Keratinocyte (primary cell): ENCODE results near the gene ADAMTSL3. TPM values are rescaled to one million over a fixed set of nuclear protein-coding genes. Genes with fewer than 3 reads are reported as not detected.

Source experiments
- DNase-seq: peaks from one replicate; pipeline ENCODE4 v3.0.0-alpha.2; 2011; ENCODE audit warnings: low read depth, missing footprints, low spot score
- FAIRE-seq: peaks from 2 replicates; lab custom pipeline; 2011; peaks lifted over from hg19 to GRCh38; lab: Jason Lieb, UNC
- H2AFZ ChIP-seq: 2 replicates; pipeline ENCODE4 v1.6.0; 2012; ENCODE audit warnings: low read length, control low read depth, inconsistent platforms; ENCODE audit not compliant: control insufficient read depth
- H3K27ac ChIP-seq: 2 replicates; pipeline ENCODE4 v1.5.1; 2011; ENCODE audit warnings: low read length; ENCODE audit not compliant: control insufficient read depth, insufficient read depth
- H3K27me3 ChIP-seq: 3 replicates; pipeline ENCODE4 v1.6.0; 2011; ENCODE audit warnings: low read length; ENCODE audit not compliant: control insufficient read depth, insufficient read depth; ENCODE audit errors: extremely low read depth
- H3K36me3 ChIP-seq, 2 experiments: 2 replicates in 1 of 2; 3 replicates in 1 of 2; pipeline ENCODE4 v1.5.1; 2011; ENCODE audit warnings: low read length in 2 of 2, mild to moderate bottlenecking in 1 of 2; ENCODE audit not compliant: control insufficient read depth in 2 of 2, insufficient read depth in 2 of 2; ENCODE audit errors: extremely low read depth in 1 of 2
- H3K4me1 ChIP-seq: 3 replicates; pipeline ENCODE4 v1.5.1; 2011; ENCODE audit warnings: low read length; ENCODE audit not compliant: control insufficient read depth, insufficient read depth; ENCODE audit errors: extremely low read depth
- H3K4me2 ChIP-seq: 3 replicates; pipeline ENCODE4 v1.6.0; 2011; ENCODE audit warnings: low read depth, low read length; ENCODE audit not compliant: control insufficient read depth, insufficient read depth; ENCODE audit errors: extremely low read depth
- H3K4me3 ChIP-seq, 3 experiments: fragments of 200-600 bp in 1 of 3; sonication (generic) in 1 of 3; 2 replicates in 2 of 3; 3 replicates in 1 of 3; pipeline ENCODE4 v1.5.1; 2011 to 2016; ENCODE audit warnings: low read length in 3 of 3, mild to moderate bottlenecking in 3 of 3, control low read depth in 2 of 3, inconsistent platforms in 1 of 3, low read depth in 1 of 3, mixed read lengths in 1 of 3, mixed run types in 1 of 3, moderate library complexity in 1 of 3; ENCODE audit not compliant: control insufficient read depth in 2 of 3, insufficient read depth in 2 of 3; ENCODE audit errors: extremely low read depth in 1 of 3
- H3K79me2 ChIP-seq: 2 replicates; pipeline ENCODE4 v1.6.0; 2012; ENCODE audit warnings: low read length; ENCODE audit not compliant: control insufficient read depth, insufficient read depth
- H3K9ac ChIP-seq: 3 replicates; pipeline ENCODE4 v1.6.0; 2011; ENCODE audit warnings: low read length; ENCODE audit not compliant: control insufficient read depth, insufficient read depth; ENCODE audit errors: extremely low read depth
- H3K9me1 ChIP-seq: 3 replicates; pipeline ENCODE4 v1.6.0; 2011; ENCODE audit warnings: low read length; ENCODE audit not compliant: control insufficient read depth, insufficient read depth; ENCODE audit errors: extremely low read depth
- H3K9me3 ChIP-seq: 2 replicates; pipeline ENCODE4 v1.5.1; 2012; ENCODE audit warnings: low read depth, low read length; ENCODE audit not compliant: control insufficient read depth
- H4K20me1 ChIP-seq: 3 replicates; pipeline ENCODE4 v1.6.0; 2011; ENCODE audit warnings: low read length; ENCODE audit not compliant: control insufficient read depth, insufficient read depth; ENCODE audit errors: extremely low read depth
- EZH2 ChIP-seq: IDR thresholded peaks from one replicate; pipeline ENCODE4 v1.6.1; 2012; ENCODE audit warnings: inconsistent platforms, mild to moderate bottlenecking, low read length, moderate library complexity
- dilution Hi-C: fragments of 300-500 bp; cut with MboI; formaldehyde crosslinking; loops from one replicate; pipeline ENCODE4 v1.7.0; 2020; ENCODE audit warnings: low sequenced_read_pairs; ENCODE audit not compliant: extremely low pct_ligation_motif_present
- polyA plus RNA-seq, 5 experiments: library from polyadenylated mRNA; depleted of rRNA in 3 of 5; stranded (reverse) in 3 of 5; stranded (forward) in 1 of 5; unstranded in 1 of 5; fragments of >200 nt; gene quantifications; 1 replicate in 1 of 5; 2 replicates in 3 of 5; 3 replicates in 1 of 5; pipeline versions ENCODE4 v1.2.1 to v1.2.3, GENCODE V29; 2011 to 2012; ENCODE audit warnings: missing spikeins in 2 of 5, low read depth in 1 of 5, low replicate concordance in 1 of 5
- TF ChIP-seq, protein P1 (sequence below), 3 experiments: IDR thresholded peaks in 1 of 3; conservative IDR thresholded peaks in 1 of 3; optimal IDR thresholded peaks in 1 of 3; 2 replicates in 2 of 3; 3 replicates in 1 of 3; pipeline versions ENCODE3 to v1.5.1; 2011; ENCODE audit warnings: low read length in 3 of 3, mild to moderate bottlenecking in 3 of 3, moderate library complexity in 2 of 3, control low read depth in 1 of 3, inconsistent platforms in 1 of 3; ENCODE audit not compliant: insufficient read depth in 2 of 3; ENCODE audit errors: extremely low read depth in 1 of 3

Gene ADAMTSL3
- polyA plus RNA-seq, 1 donor (not counting 4 experiments of a cell fraction or from before 2014, with no cell fraction given) = 0.01 TPM

DNA sequence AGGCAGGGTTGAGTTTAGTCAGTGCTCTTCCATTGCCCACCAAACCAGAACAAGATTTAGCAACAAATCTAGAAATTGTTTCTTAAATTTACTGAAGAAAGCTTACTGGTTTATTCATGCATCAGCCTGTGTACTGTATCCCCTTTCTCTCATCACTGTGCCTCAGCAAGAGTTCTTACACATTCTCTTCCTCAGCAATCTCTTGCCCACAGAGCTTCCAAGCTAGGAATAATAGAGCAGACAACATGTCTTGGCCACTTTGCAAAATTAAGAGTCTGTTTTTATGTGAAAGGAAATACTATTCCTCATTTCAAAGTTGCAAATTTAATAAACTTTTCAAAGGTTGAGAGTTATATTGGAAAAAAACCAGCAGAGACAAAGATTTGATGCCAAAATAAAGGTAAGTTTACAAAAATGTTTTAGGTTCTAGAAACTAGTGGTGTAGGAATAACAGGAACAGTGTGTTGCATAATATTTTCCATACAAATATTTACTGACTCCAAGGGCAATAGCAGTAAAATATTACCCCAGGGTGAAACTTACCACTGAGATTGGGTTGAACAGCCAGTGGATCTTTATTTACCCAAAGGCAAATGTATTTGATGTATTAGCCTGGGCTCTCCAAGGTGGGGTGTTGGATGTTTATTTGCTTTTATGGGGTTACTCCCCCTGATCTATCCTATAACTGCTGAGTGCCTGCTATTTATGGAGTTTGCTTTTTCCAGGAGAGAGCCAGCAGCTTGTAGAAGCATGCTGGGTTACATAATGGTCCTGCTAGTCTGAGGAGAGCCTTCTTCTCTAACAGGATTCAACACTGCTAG is 276.7 kb downstream of the ADAMTSL3 start:
- no peak for DNase-seq
- H3K4me3 ChIP-seq = no peak overlapping the region
- H3K9me3 ChIP-seq = no peaks in the 10 kb centered on the region
- no peak overlapping the region for H3K9ac ChIP-seq
- no peaks in the 10 kb centered on the region for H3K27me3 ChIP-seq
- H3K4me2 ChIP-seq = no peak overlapping the region
- no peaks in the 10 kb centered on the region for H3K36me3 ChIP-seq
- no peak overlapping the region for H2AFZ ChIP-seq
- TF ChIP-seq, protein P1, sequence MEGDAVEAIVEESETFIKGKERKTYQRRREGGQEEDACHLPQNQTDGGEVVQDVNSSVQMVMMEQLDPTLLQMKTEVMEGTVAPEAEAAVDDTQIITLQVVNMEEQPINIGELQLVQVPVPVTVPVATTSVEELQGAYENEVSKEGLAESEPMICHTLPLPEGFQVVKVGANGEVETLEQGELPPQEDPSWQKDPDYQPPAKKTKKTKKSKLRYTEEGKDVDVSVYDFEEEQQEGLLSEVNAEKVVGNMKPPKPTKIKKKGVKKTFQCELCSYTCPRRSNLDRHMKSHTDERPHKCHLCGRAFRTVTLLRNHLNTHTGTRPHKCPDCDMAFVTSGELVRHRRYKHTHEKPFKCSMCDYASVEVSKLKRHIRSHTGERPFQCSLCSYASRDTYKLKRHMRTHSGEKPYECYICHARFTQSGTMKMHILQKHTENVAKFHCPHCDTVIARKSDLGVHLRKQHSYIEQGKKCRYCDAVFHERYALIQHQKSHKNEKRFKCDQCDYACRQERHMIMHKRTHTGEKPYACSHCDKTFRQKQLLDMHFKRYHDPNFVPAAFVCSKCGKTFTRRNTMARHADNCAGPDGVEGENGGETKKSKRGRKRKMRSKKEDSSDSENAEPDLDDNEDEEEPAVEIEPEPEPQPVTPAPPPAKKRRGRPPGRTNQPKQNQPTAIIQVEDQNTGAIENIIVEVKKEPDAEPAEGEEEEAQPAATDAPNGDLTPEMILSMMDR (optimal IDR thresholded peaks at IDR 0.05 in 1 of 3, IDR thresholded peaks at IDR 0.05 in 1 of 3, conservative IDR thresholded peaks at IDR 0.05 in 1 of 3; ENCODE audit: extremely low read depth in 1 of 3, insufficient read depth in 2 of 3, low read length in 3 of 3) = no peak
- no peak for TF ChIP-seq EZH2
- no peak for FAIRE-seq
- H3K27ac ChIP-seq = no peak overlapping the region
- no peaks in the 10 kb centered on the region for H3K4me1 ChIP-seq
- H3K79me2 ChIP-seq = no peaks in the 10 kb centered on the region
- H4K20me1 ChIP-seq = no peaks in the 10 kb centered on the region
- dilution Hi-C loops = no loop called here
- no peaks in the 10 kb centered on the region for H3K9me1 ChIP-seq

DNA sequence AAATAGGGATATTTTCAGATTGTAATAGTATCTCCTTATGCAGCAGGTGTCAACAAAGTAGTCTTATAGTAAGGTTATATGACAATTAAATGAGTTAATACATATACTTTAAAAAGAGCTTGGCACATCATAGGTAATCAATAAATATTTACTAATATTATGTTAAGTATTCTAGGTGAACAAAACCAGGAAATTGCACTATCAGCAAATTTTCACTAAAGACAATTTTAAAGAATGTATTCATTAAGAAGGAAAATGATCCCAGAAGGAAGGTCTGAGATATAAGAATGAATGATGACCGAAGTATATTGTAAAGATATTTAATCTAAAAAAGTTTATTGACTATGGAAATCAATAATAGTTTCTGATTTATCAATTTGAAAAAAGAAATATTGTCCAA is 281.9 kb downstream of the ADAMTSL3 start:
- no peaks in the 10 kb centered on the region for H3K36me3 ChIP-seq
- no peak for DNase-seq
- TF ChIP-seq EZH2 = no peak
- TF ChIP-seq, protein P1 (optimal IDR thresholded peaks at IDR 0.05 in 1 of 3, IDR thresholded peaks at IDR 0.05 in 1 of 3, conservative IDR thresholded peaks at IDR 0.05 in 1 of 3; ENCODE audit: extremely low read depth in 1 of 3, insufficient read depth in 2 of 3, low read length in 3 of 3) = no peak
- no peak overlapping the region for H3K4me2 ChIP-seq
- H3K9ac ChIP-seq = no peak overlapping the region
- no peaks in the 10 kb centered on the region for H3K27me3 ChIP-seq
- dilution Hi-C loops = no loop called here
- H3K9me1 ChIP-seq = no peaks in the 10 kb centered on the region
- no peak overlapping the region for H3K4me3 ChIP-seq
- no peak for FAIRE-seq
- no peaks in the 10 kb centered on the region for H4K20me1 ChIP-seq
- no peaks in the 10 kb centered on the region for H3K4me1 ChIP-seq
- no peaks in the 10 kb centered on the region for H3K79me2 ChIP-seq
- no peak overlapping the region for H3K27ac ChIP-seq
- no peaks in the 10 kb centered on the region for H3K9me3 ChIP-seq
- no peak overlapping the region for H2AFZ ChIP-seq
